ENCODE results near the gene COQ10B.

The COQ10B gene

DNA sequence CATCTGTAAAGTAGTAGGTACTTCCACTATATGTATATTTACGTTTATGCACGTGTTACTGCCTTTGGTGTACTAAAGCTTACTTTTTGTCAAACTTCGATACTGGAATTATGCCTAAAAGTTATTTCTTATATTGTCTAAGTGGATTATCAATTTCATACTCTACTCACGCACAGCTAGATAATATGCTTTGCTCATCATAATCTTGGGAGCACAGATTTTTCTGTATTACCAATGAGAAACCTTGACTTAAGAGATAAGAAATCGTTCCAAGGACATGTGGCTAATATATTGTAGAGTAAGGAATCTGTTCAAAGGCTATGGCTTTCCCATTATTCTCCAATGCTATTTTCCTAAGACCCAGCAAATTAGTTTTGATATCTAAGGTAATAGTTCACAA, 53.3 kb downstream of the COQ10B start:
- no peak overlapping the region for H3K4me3 ChIP-seq (ENCODE audit: low read length)
- TF ChIP-seq, protein P1, sequence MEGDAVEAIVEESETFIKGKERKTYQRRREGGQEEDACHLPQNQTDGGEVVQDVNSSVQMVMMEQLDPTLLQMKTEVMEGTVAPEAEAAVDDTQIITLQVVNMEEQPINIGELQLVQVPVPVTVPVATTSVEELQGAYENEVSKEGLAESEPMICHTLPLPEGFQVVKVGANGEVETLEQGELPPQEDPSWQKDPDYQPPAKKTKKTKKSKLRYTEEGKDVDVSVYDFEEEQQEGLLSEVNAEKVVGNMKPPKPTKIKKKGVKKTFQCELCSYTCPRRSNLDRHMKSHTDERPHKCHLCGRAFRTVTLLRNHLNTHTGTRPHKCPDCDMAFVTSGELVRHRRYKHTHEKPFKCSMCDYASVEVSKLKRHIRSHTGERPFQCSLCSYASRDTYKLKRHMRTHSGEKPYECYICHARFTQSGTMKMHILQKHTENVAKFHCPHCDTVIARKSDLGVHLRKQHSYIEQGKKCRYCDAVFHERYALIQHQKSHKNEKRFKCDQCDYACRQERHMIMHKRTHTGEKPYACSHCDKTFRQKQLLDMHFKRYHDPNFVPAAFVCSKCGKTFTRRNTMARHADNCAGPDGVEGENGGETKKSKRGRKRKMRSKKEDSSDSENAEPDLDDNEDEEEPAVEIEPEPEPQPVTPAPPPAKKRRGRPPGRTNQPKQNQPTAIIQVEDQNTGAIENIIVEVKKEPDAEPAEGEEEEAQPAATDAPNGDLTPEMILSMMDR (IDR thresholded peaks at IDR 0.05; ENCODE audit: insufficient read depth, low read depth, low read length, missing control alignments), result no peak
- no peak for DNase-seq (ENCODE audit: low read depth)

GRCh38 chr2:197513915-197514314, 60.6 kb downstream of the COQ10B start:
- H3K4me3 ChIP-seq (ENCODE audit: low read length), result no peak overlapping the region
- TF ChIP-seq, protein P1 (IDR thresholded peaks at IDR 0.05; ENCODE audit: insufficient read depth, low read depth, low read length, missing control alignments), result no peak
- no peak for DNase-seq (ENCODE audit: low read depth)

DNA sequence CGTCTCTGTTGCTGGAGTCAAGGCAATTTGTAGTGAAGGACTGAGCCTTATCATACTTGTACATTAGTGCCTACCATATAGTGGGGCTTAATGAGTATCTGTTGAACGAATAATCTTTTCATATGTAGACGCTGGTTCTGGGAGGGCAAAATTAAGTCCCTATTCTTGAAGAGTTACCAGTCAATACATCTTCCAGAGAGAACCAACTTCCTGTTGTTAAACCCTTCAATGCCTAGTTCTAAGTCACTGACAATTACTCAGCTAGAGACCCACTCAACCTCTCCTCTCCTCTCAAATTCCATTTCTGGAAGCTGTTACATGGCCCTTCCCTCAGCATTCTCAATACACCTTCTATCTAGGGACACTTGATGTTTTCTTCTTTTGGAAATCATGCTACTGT, 61.4 kb downstream of the COQ10B start:
- TF ChIP-seq, protein P1 (IDR thresholded peaks at IDR 0.05; ENCODE audit: insufficient read depth, low read depth, low read length, missing control alignments), result no peak
- DNase-seq (ENCODE audit: low read depth), result no peak

DNA sequence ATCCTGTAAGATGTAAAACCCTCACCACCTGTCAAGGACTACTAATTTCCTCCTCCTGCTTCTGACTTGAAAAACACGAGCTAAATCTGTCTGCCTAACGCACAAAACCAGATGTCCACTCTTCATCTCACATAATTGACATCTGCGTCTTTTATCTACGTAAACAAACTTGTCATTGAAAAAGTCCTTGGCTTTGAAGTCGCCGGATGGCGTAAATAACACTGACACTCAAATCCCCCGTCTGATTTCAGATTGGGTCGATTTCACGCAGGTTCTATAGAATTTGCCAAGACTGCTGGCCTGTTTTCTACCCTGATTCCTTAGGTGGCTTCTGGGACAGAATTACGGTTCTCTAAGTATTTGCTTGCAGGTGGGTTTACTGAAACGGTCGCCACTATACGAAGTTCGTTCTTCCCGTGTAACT, 62.0 kb downstream of the COQ10B start:
- H3K4me3 ChIP-seq (ENCODE audit: low read length), result peak overlapping the region; percentile 59
- TF ChIP-seq, protein P1 (IDR thresholded peaks at IDR 0.05; ENCODE audit: insufficient read depth, low read depth, low read length, missing control alignments), result no peak
- no peak for DNase-seq (ENCODE audit: low read depth)

More for the DNA sequence above, 61.4 kb downstream of the COQ10B start:
- H3K4me3 ChIP-seq (ENCODE audit: low read length), result peak overlapping the region; percentile 59

GRCh38 chr2:197515739-197516392, 62.5 kb downstream of the COQ10B start, which contains the start of gene MOB4:
MOB4 (plus strand) TSS chr2:197516066; CDS start chr2:197516087, 21 bp downstream.
- TF ChIP-seq, protein P1 (IDR thresholded peaks at IDR 0.05; ENCODE audit: insufficient read depth, low read depth, low read length, missing control alignments), result no peak
- peak within 1 kb of the TSS; percentile 59 for H3K4me3 ChIP-seq (ENCODE audit: low read length)
- DNase-seq (ENCODE audit: low read depth), result peak; percentile 97

DNA sequence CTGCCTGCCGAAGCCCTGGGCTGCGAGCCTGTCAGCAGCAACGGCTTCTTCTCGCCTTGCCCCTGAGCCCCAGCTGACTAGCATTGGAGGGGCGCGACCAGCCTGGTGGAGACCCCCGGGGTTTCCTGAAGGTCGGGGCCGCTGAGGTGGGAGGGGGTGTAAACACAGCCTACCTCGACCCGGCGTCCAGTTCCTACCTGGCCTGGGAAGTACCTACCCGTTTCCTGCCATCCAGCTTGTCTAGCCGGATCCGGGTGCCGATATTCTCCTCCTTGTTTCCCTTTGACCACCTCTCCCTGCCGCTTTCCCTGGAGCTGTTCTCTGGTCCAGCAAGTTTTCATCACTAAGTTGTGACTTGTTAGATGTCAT, 63.0 kb downstream of the COQ10B start:
- TF ChIP-seq, protein P1 (IDR thresholded peaks at IDR 0.05; ENCODE audit: insufficient read depth, low read depth, low read length, missing control alignments), result no peak
- peak overlapping the region; percentile 59 for H3K4me3 ChIP-seq (ENCODE audit: low read length)
- peak; percentile 79 for DNase-seq (ENCODE audit: low read depth)

DNA sequence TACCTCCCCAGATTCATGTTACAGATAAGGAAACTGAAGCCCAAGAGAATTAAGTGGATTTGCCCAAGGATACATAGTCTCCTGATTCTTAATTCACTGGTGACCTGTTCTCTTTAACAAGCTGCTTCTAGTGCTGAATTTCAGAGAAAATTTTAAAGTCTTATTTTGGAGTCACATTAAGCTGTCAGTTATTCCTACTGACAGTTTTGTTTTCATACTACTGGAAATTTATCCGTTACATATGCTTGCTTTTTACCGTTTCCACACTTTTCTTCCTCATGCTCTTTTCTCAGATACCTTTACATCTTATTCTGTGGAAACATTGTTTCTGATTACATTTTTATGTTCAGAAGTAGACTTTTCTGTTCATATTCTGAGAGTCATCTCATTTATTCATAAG, 63.8 kb downstream of the COQ10B start:
- DNase-seq (ENCODE audit: low read depth), result no peak
- H3K4me3 ChIP-seq (ENCODE audit: low read length), result peak overlapping the region; percentile 59
- TF ChIP-seq, protein P1 (IDR thresholded peaks at IDR 0.05; ENCODE audit: insufficient read depth, low read depth, low read length, missing control alignments), result no peak

All from epithelial cell of esophagus (primary cell).